RCC 7860 (cell line): ENCODE data around the gene HP1BP3.

Source experiments
- DNase-seq: peaks from one replicate; pipeline ENCODE4 v3.0.0-alpha.2; 2015; ENCODE audit warnings: low spot score
- FAIRE-seq: peaks from 2 replicates; lab custom pipeline; 2012; peaks lifted over from hg19 to GRCh38; lab: Jason Lieb, UNC

Gene HP1BP3

DNA sequence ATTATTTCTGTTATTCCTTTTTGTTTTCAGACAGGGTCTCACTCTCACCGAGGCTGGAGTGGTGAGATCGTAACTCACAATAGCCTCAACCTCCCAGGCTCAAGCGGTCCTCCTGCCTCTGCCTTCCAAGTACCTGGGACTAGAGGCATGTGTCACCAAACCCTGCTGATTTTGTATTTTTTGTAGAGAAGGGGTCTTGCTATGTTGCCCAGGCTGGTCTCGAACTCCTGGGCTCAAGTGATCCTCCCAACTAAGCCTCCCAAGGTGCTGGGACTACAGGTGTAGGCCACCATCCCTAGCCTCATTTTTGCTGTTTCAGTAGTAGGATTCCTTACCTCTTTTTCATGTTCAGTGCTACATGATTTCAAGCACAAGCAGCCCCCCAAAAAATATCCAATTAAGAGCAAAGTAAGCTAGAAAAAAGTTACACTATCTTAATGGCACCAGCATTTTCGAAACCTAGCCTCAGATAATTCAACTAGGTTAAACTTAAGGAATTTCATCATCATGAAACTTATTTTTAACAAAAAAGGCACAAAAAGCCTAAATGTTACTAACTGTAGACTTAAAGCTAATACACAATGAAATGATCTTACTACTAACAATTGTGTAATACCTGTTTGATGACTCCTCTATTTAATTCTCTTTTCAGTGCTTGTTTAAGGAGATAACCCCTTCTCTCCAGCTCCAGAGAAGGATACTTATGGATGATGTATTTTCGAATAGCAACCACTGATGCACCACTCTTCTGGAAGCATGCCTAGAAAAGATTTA lies 16.6 kb downstream of the HP1BP3 start:
- FAIRE-seq (no peak), DNase-seq (no peak)

DNA sequence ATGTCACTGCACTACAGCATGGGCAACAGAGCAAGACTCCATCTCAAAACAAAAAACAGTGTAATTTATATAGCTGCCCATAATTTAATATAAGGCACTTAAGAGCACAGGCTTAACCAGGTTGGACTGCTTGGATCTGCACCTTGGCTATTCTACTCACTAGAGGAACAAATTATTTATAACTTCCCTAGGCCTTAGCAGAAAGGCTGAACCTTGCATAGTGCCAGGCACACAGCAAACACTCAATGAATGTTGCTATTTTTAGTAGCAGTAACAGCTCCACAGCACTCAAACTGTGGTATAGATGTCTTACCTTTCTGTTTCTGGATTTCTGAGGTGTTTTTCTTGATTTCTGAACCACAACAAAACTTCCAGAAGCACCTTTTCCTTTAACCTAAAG lies 19.8 kb downstream of the HP1BP3 start:
- DNase-seq, result no peak
- no peak for FAIRE-seq

DNA sequence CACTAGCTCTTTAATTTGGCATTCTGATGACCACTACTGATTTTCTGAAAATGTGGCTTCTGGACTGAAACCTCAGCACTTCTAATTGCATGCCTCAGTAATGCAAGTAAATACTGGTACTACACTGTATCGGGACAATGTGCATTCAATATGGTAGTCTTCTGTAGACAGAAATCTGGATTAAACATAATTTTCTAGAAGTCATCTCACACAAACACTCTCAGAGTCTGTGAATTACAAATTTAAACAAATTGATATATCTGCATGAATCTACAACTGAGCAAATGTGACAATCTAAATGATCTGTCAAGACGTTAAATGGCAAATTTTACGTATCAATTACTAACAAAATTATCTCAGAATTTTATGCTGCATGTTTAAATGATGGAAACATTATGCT lies 23.7 kb downstream of the HP1BP3 start:
- FAIRE-seq, result no peak
- no peak for DNase-seq

DNA sequence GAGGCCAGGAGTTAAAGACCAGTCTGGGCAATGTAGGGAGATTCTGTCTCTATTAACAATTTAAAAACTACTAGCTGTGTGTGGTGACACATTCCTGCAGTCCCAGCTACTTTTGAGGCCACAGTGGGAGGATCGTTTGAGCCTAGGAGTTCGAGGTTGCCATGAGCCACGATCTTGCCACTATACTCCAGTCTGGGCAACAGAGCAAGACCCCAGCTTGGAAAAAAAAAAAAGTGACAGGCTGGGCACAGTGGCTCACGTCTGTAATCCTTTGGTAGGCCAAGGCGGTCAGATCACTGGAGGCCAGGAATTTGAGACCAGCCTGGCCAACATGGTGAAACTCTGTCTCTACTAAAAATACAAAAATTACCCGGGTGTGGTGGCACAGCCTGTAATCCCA lies 26.8 kb downstream of the HP1BP3 start:
- FAIRE-seq (no peak), DNase-seq (no peak)

DNA sequence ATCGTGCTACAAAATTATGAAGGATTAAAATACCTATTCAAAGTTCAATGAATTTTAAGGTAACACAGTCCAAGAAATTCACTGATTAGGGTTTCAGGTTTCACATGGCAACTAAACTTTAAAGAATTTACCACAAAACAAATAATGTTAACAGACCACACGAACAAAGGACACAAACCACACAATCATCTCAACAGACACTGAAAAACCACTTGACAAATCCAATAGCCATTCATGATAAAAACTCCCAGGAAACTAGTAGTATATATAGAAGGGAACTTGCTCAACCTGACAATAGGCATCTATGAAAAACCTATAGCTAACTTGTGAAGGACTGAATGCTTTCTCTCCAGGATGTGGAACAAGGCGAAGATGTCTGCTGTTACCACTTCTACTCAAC lies 33.5 kb downstream of the HP1BP3 start:
- FAIRE-seq, result no peak
- no peak for DNase-seq

DNA sequence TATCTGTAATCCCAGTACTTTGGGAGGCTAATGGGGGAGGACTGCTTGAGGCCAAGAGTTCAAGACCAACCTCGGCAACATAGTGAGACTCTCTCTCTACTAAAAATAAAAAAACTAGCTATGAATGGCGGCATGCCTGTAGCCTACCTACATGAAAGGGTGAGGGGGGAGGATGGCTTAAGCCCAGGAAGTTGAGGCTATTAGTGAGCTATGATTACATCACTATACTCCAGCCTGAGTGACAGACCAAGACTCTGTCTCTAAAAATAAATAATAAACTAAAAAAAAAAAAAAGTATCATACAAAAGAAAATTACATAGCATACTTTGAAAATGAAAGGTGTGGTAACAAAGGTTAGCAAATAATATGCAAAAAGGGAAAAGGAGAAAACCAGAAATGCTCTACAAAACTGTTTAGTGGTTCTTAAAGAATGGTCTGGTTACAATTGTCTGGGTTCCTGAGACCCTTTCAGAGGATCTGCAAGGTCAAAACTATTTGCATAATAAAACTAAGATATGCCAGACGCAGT lies 35.6 kb downstream of the HP1BP3 start:
- no peak for FAIRE-seq

DNA sequence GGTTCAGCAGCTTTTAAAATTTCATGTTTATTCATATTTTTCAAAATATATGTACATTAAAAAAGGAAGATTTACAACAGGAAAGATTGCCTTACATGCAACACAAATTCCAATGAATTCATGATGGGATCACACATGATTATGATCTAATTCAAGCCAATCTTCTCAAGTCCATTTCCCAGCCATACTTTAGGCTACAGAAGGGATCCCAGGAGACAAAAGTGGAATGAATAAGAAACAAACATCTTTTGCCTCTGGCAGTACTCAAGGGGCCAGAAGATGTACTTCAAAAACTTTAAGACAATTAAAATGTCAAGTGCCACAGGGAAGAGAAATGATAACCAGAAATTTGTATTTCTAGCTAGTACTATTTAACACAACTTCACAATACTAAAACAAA lies 44.4 kb downstream of the HP1BP3 start:
- no peak for DNase-seq
- FAIRE-seq, result no peak

More for the DNA sequence above, 35.6 kb downstream of the HP1BP3 start:
- DNase-seq, result no peak

DNA sequence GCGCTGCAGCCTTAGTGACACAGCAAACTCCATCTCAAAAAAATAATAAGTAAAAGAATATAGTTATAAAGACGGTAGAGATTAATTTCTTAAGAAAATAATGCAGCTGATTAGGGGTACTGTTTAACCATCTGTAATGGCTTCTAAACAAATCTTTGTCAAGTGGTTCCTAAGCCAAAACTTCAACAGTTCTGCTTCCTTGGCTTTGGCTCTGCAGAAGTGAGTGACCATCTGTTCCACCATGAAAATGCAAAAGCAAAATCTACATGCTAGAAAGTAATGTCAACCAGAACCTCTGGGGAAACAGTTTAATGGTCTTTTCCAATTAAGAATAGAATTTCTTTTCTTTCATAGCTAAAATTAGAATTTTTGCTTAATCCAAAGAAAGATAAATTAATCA lies 46.3 kb downstream of the HP1BP3 start:
- FAIRE-seq (no peak), DNase-seq (no peak)

DNA sequence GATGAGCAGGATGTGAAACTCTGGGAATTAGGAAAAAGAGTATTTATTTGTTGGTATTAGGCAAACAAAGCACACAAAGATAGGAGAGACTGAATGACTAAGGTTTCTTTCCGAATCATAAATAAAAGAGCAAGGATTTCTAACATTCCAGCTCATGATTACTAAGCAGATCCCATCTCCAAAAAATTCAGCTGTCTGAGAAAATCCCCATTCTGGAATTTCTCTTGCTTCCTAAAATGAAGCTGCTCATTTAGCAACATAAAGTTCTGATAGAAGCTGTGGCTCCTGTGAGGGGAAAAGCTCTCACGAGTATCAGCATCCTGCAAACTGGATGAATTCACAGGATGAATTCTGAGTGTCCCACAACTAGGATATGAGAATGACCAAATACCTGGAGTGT lies 47.9 kb downstream of the HP1BP3 start:
- DNase-seq (no peak), FAIRE-seq (no peak)

DNA sequence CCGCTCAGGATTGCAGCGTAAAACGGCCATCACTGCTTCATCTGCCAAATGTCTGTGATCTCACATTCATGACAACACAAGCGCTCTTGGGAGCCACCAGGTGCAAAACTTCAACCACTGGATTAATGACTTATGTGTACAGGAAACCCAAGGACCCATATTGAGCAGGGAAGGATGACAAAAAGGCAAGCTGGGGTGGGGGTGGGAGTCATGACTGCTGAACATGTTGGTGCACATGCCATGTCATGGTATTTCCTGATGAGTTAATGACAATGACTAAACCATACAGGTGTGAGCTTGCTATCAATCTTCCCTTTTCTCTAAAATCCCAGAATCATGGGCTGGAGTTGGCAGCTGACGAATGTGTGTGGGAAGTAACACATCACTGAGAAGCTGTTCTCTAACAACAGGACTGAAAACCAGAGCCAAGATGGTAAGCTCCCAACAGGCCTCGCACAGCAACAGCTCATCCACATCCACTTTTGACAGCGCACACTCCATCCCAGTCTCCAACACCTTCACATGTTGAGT lies 51.5 kb downstream of the HP1BP3 start:
- no peak for FAIRE-seq
- no peak for DNase-seq

DNA sequence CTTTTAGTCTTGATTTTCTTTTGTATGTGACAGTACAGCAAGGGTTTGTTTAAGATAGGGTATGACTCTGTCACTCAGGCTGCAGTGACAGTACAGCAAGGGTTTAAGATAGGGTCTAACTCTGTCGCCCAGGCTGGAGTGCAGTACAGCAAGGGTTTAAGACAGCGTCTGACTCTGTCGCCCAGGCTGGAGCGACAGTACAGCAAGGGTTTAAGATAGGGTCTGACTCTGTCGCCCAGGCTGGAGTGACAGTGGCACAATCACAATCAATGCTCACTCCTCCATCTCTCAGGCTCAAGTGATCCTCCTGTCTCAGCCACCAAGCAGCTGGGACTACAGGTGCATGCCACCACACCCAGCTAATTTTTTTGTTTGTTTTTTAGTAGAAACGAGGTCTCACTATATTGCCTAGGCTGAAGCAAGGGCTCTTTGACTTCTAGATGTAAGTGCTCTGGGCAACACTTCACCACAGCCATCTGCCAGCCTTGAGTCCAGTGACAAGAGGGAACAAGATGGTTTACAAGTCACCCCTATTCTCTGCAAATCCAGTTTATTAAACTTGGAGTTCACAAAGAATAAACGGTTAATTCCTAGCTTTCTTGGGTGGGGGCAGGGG lies 53.6 kb downstream of the HP1BP3 start:
- FAIRE-seq, result no peak
- no peak for DNase-seq

DNA sequence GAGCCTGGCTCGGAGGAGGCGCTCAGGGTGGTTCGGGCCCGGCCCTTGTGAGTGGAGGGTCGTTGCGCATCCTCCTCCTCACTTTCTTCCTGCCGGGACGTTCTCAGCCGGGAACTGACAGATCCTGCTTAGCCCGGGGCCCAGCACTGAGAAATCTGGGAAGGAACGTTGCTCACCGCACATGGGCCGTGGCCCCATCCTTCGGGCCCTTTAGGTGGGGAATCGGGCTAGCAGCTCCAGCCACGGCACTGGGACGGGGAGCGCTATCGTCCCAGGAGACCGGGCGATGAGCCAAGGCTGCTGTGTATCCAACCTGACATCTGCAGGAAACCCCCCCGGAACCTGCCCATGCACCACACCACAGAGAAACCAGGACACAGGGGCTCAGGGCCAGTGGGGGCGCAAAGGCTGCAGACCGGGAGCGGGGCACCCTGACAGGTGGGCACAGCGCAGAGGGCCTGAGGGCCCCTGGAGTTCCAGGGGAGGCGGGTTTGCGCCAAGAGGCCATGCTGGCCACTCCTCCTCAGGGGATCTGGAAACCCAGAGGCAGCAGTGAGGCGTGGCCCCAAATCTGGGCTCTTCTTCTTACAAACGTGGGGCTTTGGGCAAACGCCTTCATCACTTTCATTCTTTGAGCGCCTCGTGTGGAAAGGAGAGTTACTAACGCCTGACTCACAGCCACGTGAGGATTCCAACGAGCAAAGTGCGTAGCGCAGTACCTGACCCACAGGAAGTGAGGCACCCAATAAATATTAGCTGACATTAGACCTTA lies 54.3 kb downstream of the HP1BP3 start, which contains the start of gene SH2D5:
Gene SH2D5, minus strand, starts transcription at position 116 of the 772 bp plus-strand sequence. CDS start 4,659 bp downstream, outside the sequence.
- FAIRE-seq (peak; percentile 95), DNase-seq (peak; percentile 96)

DNA sequence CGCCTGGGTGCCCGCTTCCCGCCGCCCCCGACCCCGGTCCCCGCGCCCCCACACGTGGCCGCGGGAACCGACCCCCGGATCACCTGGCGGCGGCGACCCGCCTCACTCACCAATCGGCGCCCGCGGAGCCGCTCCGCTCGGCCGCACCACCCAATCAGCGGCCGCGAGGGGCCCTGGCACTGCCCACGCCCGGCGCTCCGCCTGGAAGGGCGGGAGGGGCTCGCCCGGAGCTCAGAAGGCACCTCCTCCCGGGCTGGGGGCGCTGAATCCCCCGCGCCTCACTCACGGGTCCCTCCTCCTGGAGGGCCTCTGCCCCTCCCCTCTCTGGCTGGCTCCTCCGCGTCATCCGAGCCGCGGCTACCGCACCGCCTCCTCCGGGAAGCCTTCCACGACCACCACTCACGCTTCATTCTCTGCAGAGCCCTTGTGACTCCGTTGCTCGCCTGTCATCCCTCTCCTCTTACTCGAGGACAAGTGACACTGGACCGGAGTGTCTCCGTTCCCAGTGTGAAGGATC lies 55.0 kb downstream of the HP1BP3 start:
- DNase-seq, result peak; percentile 65
- no peak for FAIRE-seq

DNA sequence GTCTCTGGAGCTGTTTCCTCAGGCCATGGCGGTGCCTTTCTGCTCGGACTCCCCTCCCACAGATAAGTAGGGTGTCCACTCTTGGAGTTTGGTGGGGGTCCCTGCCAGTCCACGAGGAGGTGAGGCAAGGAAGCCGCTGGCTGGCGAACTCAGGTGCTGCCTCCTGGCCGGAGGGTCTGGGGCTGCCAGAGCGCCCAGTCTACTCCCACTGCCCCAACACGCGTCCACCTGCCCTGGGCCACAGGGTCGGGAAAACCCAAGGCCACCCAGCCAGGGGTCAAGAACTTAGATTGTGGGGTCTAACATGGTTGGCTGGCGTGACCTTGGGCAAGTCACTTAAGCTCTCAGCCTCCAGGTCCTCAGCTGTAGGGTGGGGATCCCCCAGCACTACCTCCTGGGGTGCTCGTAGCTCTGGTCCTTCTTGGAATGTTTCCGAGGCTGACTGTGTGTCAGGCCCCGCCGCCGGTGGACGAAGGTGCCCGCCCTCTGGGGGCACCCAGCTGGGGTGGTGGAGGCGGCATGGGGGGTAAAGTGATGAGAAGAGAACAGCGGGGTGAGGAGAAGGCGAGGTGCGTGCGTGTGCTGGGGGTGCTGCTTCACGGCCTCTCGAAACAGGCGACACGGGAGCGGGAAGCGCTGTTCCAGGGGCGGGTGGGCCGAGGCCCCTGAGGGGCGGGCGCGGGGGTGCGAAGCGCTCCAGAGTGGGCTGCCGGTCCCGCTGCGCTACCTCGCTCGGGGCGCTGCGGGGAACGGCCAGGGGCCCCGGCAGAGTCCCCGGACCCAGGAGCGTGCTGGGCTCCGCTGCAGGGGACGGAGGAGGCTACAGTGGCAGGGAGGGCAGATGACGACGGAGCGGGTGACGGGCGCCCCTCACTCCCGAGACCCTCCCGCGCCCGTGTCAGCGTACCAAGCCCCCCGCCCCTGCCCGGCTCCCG lies 55.8 kb downstream of the HP1BP3 start:
- FAIRE-seq (no peak), DNase-seq (no peak)

DNA sequence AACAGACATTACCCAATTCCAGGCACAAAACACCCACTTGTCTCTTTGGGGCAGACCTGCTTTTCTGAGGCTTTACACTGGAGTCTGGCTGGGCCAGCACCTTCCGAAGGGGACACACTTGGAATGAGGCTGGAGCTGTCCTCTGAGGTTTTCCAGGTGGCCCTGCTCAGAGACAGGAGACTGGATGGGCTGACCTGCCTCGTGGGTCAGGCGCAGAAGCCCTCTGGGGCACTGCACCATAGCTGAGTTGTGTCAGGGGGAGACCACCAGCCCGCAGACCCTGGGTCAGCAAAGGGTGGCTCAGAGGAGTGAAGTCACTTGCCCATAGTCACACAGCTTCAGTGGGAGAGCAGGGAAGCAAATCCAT lies 56.4 kb downstream of the HP1BP3 start:
- DNase-seq, result no peak
- FAIRE-seq, result no peak

DNA sequence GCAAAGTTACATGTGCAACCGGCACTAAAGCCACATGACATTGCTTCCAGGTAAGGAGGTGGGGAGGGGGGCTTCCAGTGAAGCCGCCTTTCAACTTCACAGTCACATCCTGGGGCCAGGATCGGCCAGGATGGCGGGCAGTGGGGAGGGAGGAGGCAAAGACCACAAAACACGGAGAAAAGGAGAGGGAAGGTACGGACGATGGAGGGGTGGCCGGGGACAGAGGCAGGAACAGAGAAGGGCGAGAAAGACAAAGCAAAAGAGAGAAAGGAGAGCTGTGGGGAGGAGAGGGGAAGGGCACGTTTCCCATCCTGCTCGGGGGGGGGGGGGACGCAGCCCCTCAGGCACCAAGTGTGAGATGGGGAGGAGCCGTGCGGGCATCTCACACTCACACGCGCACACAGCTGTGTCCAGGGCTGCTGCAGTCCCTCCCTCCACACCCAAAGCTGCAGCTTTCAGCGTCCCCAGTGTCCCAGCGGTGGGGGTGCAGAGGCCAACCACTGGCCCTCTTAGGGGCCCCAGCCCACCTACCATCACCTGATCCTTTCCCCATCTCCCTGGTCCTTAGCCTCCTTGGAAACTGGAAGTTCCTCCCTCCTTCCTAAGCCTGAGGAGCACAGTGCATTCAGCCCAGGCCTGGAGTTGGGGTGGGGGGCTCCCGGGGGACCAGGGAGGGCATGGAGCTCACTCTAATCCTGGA lies 57.0 kb downstream of the HP1BP3 start:
- DNase-seq (no peak), FAIRE-seq (no peak)

DNA sequence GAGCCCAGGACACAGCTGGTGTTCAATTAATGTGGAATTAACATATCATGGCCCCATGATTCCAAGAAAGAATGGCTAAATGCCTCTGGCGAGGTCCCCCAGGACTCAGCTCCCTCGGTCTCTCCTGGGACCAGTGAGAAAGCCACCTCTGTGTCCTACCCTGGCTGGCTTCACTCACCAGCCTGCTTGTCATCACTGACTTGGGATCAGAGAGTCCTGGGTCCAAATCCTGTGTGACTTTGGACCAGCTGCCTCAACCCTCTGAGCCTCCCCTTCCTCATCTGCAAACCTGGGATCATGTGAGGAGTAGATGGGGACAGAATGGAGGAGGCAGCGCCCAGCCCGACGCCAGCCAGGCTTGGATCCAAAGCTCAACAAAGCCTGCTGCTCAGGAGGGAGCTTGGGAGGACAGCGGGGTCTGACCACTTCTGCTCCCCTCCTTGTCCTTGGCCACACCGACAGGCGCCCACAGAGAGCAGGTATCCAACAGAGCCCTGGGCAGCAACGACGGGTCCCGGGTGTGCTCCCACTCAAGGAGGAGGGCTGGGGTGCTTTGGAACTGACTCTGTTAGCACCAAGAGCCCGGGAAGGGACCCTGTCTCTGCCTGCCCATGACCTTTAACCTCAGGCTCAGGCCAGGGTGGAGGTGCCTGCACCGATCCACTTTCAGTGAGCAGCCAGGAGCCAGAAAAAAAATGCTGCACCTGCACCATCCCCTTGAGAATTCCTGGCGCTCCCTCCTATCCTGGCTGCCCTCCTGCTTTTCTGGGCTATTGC lies 57.8 kb downstream of the HP1BP3 start:
- FAIRE-seq, result no peak
- DNase-seq, result no peak

DNA sequence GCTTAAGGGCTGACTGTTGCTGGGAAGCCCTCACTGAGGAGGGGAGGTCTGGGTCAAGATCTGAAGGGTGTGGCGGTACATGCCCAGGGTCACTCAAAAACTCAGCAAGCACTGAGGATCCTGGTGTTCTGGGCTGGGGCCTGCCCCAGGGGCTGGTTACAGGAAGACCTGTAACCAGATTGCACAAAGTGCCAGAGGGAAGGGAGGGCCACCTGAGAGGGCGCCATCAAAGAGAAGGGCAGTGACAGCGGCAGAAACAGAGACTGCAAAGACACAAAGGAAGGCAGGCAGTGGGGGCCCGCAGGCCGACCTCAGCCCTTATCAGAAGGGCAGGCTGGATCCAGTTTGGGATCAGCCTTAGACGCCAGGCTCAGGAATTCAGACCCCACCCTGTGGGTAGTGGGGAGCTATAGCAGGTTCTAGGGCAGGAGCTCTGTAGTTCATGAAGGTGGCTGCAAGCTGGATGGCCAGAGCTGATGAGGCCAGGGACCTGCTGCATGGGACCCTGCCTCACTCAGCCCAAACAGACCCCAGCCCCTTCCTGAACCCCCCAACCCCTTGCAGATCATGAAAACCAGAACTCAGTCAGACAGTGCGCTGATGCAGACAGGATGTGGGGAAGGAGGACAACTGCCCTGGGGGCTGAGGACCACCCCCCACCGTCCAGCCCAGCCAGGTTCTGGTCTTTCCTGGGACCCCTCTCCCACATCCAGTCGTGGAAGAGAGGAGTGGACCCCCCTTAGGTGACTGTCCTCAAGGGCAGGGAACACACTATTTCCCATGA lies 58.5 kb downstream of the HP1BP3 start:
- DNase-seq (no peak), FAIRE-seq (no peak)
